ENCODE data around the gene ALPL. TPM values are rescaled to one million over a fixed set of nuclear protein-coding genes. Genes with fewer than 3 reads are reported as not detected.

ALPL gene
- total and polyA plus RNA-seq, 4 donors = 3.3 to 93.1 (median 40.7) TPM

DNA sequence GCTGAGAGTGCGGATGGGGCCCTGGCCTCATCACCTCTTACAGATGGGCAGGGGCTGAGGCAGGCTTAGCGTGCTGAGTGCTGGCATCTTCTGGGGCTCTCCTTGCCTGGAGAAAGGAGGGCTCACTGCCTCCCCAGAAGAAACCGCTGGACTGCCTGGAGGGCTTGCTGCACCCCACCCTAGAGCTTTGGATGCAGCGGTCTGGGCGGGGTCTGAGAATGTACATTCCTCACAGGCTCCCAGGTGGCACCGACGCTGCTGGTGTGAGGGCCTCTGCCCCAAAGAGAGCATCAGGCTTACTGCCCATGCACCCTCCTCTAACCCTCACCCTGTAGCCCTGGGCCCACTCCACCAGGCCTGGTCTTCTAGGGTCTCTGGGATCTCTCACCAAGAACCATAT, 108.8 kb downstream of the ALPL start:
- WGBS = 96% methylated on average over 7 of the region's 7 CpGs
- Histone ChIP-seq H3K4me3 (ENCODE audit: low read depth in 1 of 3, low read length in 3 of 3) (no peak overlapping the region), H3K36me3 (ENCODE audit: control insufficient read depth in 4 of 4, insufficient read depth in 3 of 4, low read depth in 1 of 4, low read length in 3 of 4) (peaks cover 0 to 3% (median under 1%) of the 10 kb centered on the region in 4 donors), H3K9ac (ENCODE audit: low read depth in 1 of 2, low read length in 2 of 2) (no peak overlapping the region), H3K27ac (ENCODE audit: low read depth in 1 of 2, low read length in 2 of 2) (no peak overlapping the region), H3K27me3 (ENCODE audit: control insufficient read depth in 4 of 4, insufficient read depth in 4 of 4, low read length in 3 of 4) (no peaks in the 10 kb centered on the region), H3K4me1 (ENCODE audit: control insufficient read depth in 4 of 4, insufficient read depth in 4 of 4, low read length in 3 of 4) (peaks cover 12 to 27% (median 24%) of the 10 kb centered on the region in 4 donors), H3K9me3 (ENCODE audit: control insufficient read depth in 4 of 4, low read length in 3 of 4) (no peaks in the 10 kb centered on the region)
- TF ChIP-seq SP1 (IDR thresholded peaks at IDR 0.05) (no peak), FOXA1 (IDR thresholded peaks at IDR 0.05) (no peak), RAD21 (IDR thresholded peaks at IDR 0.05) (no peak), EGR1 (IDR thresholded peaks at IDR 0.05; ENCODE audit: low read depth in 2 of 2) (no peak), FOXA2 (IDR thresholded peaks at IDR 0.05) (no peak)
- TF ChIP-seq, protein P1, sequence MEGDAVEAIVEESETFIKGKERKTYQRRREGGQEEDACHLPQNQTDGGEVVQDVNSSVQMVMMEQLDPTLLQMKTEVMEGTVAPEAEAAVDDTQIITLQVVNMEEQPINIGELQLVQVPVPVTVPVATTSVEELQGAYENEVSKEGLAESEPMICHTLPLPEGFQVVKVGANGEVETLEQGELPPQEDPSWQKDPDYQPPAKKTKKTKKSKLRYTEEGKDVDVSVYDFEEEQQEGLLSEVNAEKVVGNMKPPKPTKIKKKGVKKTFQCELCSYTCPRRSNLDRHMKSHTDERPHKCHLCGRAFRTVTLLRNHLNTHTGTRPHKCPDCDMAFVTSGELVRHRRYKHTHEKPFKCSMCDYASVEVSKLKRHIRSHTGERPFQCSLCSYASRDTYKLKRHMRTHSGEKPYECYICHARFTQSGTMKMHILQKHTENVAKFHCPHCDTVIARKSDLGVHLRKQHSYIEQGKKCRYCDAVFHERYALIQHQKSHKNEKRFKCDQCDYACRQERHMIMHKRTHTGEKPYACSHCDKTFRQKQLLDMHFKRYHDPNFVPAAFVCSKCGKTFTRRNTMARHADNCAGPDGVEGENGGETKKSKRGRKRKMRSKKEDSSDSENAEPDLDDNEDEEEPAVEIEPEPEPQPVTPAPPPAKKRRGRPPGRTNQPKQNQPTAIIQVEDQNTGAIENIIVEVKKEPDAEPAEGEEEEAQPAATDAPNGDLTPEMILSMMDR (IDR thresholded peaks at IDR 0.05; ENCODE audit: low read depth, low read length, missing input control) = no peak
- DNase-seq (ENCODE audit: low spot score) = no peak

DNA sequence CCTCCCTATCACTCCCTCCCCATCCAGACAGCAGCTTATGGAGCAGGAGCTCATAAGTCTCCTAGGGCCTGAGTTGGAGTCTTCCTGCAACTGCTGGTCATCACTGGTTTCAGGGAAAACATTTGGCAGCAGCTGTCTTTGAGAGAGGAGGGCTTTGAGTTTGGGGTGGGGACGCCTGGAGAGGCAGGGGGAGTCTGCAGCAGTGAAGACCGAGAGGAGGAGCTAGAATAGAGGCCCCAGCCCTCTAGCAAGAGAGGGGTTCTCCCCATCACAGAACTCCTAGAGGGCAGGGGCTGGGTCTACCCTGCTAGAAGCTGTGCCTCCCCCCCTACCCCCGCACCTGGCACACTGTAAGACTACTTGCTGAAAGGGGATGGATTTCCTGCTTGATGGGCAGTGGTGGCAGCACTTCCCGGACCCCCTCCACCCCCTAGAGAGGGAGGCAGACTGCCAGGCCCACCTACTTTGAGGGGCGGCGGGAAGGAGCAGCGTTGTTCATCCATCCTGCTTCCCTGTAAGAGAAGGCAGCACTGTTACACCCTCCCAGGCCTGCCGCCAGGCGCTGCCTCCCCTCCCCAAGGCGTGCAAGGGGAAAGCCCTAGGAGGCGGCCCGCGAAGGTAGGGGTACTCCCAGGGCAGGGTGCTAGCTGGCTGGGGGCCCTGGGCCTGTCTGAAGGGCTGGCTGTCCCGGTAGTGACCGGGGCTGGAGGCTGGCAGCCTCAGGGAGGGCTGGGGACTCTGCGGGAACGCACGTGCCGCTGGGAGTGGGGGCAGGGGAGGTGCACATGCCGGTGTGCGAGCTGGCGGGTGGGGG, 109.5 kb downstream of the ALPL start:
- WGBS = 74% methylated on average over 22 of the region's 22 CpGs
- Histone ChIP-seq H3K36me3 (ENCODE audit: control insufficient read depth in 4 of 4, insufficient read depth in 3 of 4, low read depth in 1 of 4, low read length in 3 of 4) (no peaks in the 10 kb centered on the region), H3K9me3 (ENCODE audit: control insufficient read depth in 4 of 4, low read length in 3 of 4) (no peaks in the 10 kb centered on the region), H3K27ac (ENCODE audit: low read depth in 1 of 2, low read length in 2 of 2) (no peak overlapping the region), H3K27me3 (ENCODE audit: control insufficient read depth in 4 of 4, insufficient read depth in 4 of 4, low read length in 3 of 4) (no peaks in the 10 kb centered on the region), H3K4me1 (ENCODE audit: control insufficient read depth in 4 of 4, insufficient read depth in 4 of 4, low read length in 3 of 4) (peaks cover 15 to 34% (median 31%) of the 10 kb centered on the region in 4 donors), H3K9ac (ENCODE audit: low read depth in 1 of 2, low read length in 2 of 2) (no peak overlapping the region), H3K4me3 (ENCODE audit: low read depth in 1 of 3, low read length in 3 of 3) (no peak overlapping the region)
- TF ChIP-seq FOXA1 (IDR thresholded peaks at IDR 0.05) (no peak), HNF4G (IDR thresholded peaks at IDR 0.05) (no peak), SP1 (IDR thresholded peaks at IDR 0.05) (no peak), NR2F2 (IDR thresholded peaks at IDR 0.05) (no peak), RXRA (IDR thresholded peaks at IDR 0.05) (no peak), GABPA (IDR thresholded peaks at IDR 0.05 in 1 of 2, conservative IDR thresholded peaks at IDR 0.05 in 1 of 2) (no peak), HNF4A (conservative IDR thresholded peaks at IDR 0.05) (no peak)
- TF ChIP-seq, protein P2, sequence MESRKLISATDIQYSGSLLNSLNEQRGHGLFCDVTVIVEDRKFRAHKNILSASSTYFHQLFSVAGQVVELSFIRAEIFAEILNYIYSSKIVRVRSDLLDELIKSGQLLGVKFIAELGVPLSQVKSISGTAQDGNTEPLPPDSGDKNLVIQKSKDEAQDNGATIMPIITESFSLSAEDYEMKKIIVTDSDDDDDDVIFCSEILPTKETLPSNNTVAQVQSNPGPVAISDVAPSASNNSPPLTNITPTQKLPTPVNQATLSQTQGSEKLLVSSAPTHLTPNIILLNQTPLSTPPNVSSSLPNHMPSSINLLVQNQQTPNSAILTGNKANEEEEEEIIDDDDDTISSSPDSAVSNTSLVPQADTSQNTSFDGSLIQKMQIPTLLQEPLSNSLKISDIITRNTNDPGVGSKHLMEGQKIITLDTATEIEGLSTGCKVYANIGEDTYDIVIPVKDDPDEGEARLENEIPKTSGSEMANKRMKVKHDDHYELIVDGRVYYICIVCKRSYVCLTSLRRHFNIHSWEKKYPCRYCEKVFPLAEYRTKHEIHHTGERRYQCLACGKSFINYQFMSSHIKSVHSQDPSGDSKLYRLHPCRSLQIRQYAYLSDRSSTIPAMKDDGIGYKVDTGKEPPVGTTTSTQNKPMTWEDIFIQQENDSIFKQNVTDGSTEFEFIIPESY (IDR thresholded peaks at IDR 0.05) = no peak
- DNase-seq (ENCODE audit: low spot score) = no peak

DNA sequence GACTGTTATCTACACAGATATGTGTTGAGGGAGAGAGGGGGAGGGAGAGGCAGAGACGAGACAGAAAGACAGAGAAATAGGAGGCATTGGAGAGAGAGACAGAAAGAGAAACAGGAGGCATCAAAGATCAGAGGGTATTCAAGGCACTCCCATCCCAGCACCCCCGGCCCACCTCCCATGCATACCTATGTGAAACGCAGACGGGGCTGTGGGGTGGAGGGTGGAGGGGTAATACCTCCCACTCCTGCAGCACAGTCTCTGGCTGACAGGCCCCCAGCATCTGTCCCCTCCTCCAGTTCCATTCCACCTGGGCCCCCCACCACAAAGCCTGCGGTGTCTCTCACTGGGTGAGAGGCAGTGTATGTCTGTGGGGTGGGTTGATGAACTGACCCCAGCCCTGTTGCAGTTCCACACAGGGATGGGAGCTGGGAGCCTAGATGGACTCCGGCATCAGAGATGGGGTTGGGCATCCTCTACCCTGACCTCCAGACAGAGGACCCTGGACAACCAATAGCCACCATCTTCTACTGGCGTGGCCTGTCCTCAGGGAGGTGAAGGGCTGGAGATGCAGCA, 110.2 kb downstream of the ALPL start:
- WGBS = 85% methylated on average over 7 of the region's 7 CpGs
- no peaks in the 10 kb centered on the region for H3K27me3 ChIP-seq (ENCODE audit: control insufficient read depth in 4 of 4, insufficient read depth in 4 of 4, low read length in 3 of 4)

More for the DNA sequence above, 110.2 kb downstream of the ALPL start:
- Histone ChIP-seq H3K9me3 (ENCODE audit: control insufficient read depth in 4 of 4, low read length in 3 of 4) (no peaks in the 10 kb centered on the region), H3K9ac (ENCODE audit: low read depth in 1 of 2, low read length in 2 of 2) (no peak overlapping the region), H3K4me1 (ENCODE audit: control insufficient read depth in 4 of 4, insufficient read depth in 4 of 4, low read length in 3 of 4) (peaks cover 16 to 41% (median 38%) of the 10 kb centered on the region in 4 donors), H3K27ac (ENCODE audit: low read depth in 1 of 2, low read length in 2 of 2) (no peak overlapping the region), H3K4me3 (ENCODE audit: low read depth in 1 of 3, low read length in 3 of 3) (no peak overlapping the region), H3K36me3 (ENCODE audit: control insufficient read depth in 4 of 4, insufficient read depth in 3 of 4, low read depth in 1 of 4, low read length in 3 of 4) (no peaks in the 10 kb centered on the region)
- no peak for TF ChIP-seq GABPA (IDR thresholded peaks at IDR 0.05 in 1 of 2, conservative IDR thresholded peaks at IDR 0.05 in 1 of 2)
- no peak for TF ChIP-seq NR2F2 (IDR thresholded peaks at IDR 0.05)
- TF ChIP-seq EGR1 (IDR thresholded peaks at IDR 0.05; ENCODE audit: low read depth in 2 of 2) = no peak
- no peak for TF ChIP-seq HNF4G (IDR thresholded peaks at IDR 0.05)
- TF ChIP-seq, protein P3, sequence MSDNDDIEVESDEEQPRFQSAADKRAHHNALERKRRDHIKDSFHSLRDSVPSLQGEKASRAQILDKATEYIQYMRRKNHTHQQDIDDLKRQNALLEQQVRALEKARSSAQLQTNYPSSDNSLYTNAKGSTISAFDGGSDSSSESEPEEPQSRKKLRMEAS (IDR thresholded peaks at IDR 0.05) = no peak
- TF ChIP-seq RXRA (IDR thresholded peaks at IDR 0.05) = no peak
- DNase-seq (ENCODE audit: low spot score) = no peak

Measured in liver (tissue), 9 donors.